Measurements from ENCODE around the gene ZNF692.

Gene ZNF692

GRCh38 chr1:248825136-248825535 lies 33.7 kb downstream of the ZNF692 start:
- Histone ChIP-seq H3K4me1 (peaks cover 3% of the 10 kb centered on the region), H2AFZ (peak overlapping the region; percentile 82)

GRCh38 chr1:248824701-248825100 lies 34.2 kb downstream of the ZNF692 start:
- Histone ChIP-seq H3K27me3 (ENCODE audit: control insufficient read depth, insufficient read depth, low read length) (no peaks in the 10 kb centered on the region), H3K9ac (no peak overlapping the region), H2AFZ (no peak overlapping the region), H3K4me2 (ENCODE audit: low read length) (peak overlapping the region; percentile 75), H3K27ac (no peak overlapping the region), H3K4me3 (ENCODE audit: low read depth, low read length) (peak overlapping the region; percentile 92), H3K36me3 (ENCODE audit: control insufficient read depth, insufficient read depth, low read length) (no peaks in the 10 kb centered on the region), H3K79me2 (peaks cover 17% of the 10 kb centered on the region), H3K4me1 (peaks cover 3% of the 10 kb centered on the region), H3K9me3 (ENCODE audit: control insufficient read depth, low read length) (no peaks in the 10 kb centered on the region)
- no peak for TF ChIP-seq CTCF (IDR thresholded peaks at IDR 0.05)

More at GRCh38 chr1:248825136-248825535, 33.7 kb downstream of the ZNF692 start:
- Histone ChIP-seq H3K4me3 (ENCODE audit: low read depth, low read length) (peak overlapping the region; percentile 92), H3K27ac (peak overlapping the region; percentile 96), H3K4me2 (ENCODE audit: low read length) (peak overlapping the region; percentile 75), H3K27me3 (ENCODE audit: control insufficient read depth, insufficient read depth, low read length) (no peaks in the 10 kb centered on the region), H3K79me2 (peaks cover 17% of the 10 kb centered on the region), H3K9me3 (ENCODE audit: control insufficient read depth, low read length) (no peaks in the 10 kb centered on the region), H3K9ac (no peak overlapping the region), H3K36me3 (ENCODE audit: control insufficient read depth, insufficient read depth, low read length) (no peaks in the 10 kb centered on the region)
- no peak for TF ChIP-seq CTCF (IDR thresholded peaks at IDR 0.05)

- no peak overlapping the region for H3K27ac ChIP-seq
- peaks cover 3% of the 10 kb centered on the region for H3K4me1 ChIP-seq
- H3K9me3 ChIP-seq (ENCODE audit: control insufficient read depth, low read length): no peaks in the 10 kb centered on the region
- no peak overlapping the region for H2AFZ ChIP-seq
- H3K4me3 ChIP-seq (ENCODE audit: low read depth, low read length): no peak overlapping the region
- no peaks in the 10 kb centered on the region for H3K36me3 ChIP-seq (ENCODE audit: control insufficient read depth, insufficient read depth, low read length)
- no peak overlapping the region for H3K9ac ChIP-seq
- no peaks in the 10 kb centered on the region for H3K27me3 ChIP-seq (ENCODE audit: control insufficient read depth, insufficient read depth, low read length)
- TF ChIP-seq CTCF (IDR thresholded peaks at IDR 0.05): no peak
- peak overlapping the region; percentile 75 for H3K4me2 ChIP-seq (ENCODE audit: low read length)
- peaks cover 17% of the 10 kb centered on the region for H3K79me2 ChIP-seq
Observed at GRCh38 chr1:248824301-248824700, 34.6 kb downstream of the ZNF692 start.

- Histone ChIP-seq H3K79me2 (peaks cover 17% of the 10 kb centered on the region), H2AFZ (no peak overlapping the region), H3K9me3 (ENCODE audit: control insufficient read depth, low read length) (no peaks in the 10 kb centered on the region), H3K4me2 (ENCODE audit: low read length) (no peak overlapping the region), H3K9ac (no peak overlapping the region), H3K4me1 (peaks cover 3% of the 10 kb centered on the region), H3K27me3 (ENCODE audit: control insufficient read depth, insufficient read depth, low read length) (no peaks in the 10 kb centered on the region), H3K36me3 (ENCODE audit: control insufficient read depth, insufficient read depth, low read length) (no peaks in the 10 kb centered on the region), H3K27ac (no peak overlapping the region), H3K4me3 (ENCODE audit: low read depth, low read length) (no peak overlapping the region)
- TF ChIP-seq CTCF (IDR thresholded peaks at IDR 0.05): no peak
Observed at GRCh38 chr1:248823517-248824001, 35.3 kb downstream of the ZNF692 start.

All from parathyroid adenoma (tissue), 2 donors.